ENCODE measurements around the gene C8G.

The C8G gene

DNA sequence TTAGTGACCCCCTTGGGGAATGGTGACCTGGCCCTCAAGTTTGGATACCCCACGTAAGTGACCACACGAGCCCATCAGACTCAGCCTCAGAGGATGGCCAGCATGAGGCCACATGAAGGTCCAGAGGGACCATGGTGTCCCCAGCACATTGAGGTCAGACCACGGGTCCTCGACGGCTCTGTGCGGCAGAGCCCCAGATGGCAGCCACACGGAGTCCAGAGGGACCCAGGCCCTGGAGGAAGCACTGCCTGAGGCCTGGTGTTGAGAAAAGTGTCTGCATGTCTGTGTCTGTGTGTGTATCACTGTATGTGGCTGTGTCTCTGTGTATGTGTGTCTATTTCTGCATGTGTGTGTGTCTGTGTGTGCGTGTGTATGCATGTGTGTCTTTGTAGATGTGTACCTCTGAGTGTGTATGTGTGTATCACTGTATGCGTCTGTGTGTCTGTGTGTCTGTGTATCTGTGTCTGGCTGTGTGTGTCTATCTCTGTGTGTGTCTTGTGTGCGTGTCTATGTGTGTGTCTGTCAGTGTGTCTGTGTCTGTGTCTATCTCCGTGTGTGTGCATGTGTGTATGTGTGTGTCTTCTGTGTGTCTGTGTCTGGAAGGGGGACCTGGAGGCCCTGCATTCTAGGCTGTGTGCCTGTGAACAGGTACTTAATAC lies 38.7 kb downstream of the C8G start:
- TF ChIP-seq FOXM1 (IDR thresholded peaks at IDR 0.05; ENCODE audit: borderline replicate concordance, low read depth) = no peak

DNA sequence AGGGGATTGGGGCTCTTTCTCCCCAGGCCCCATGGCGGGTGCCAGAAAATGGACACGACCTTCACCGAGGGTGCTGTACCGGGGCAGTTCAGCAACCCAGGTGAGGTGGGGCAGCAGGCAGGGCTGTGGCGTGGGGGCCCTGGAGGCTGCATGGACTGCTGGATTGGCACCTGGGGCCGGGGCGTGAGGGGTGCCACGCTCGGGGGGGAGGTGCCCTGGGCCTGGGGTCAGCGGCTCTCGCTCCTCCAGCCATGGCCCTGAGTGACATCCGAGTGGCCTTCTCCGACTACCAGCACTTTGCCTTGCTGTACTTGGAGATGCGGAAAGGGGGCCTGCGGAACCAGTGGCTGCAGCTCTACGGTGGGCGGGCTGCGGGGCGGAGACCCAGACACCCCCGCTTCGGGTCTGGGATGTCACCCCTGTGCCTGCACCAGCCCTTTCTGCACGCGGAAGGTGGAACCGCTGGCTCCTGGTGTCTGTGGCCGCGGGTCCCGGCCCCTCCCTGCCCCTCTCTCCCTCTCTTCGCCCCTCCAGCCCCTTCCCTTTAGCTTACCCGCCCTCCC lies 39.5 kb downstream of the C8G start:
- no peak for TF ChIP-seq YY1 (IDR thresholded peaks at IDR 0.05; ENCODE audit: low read depth)
- no peak for TF ChIP-seq RAD21 (IDR thresholded peaks at IDR 0.05; ENCODE audit: low read depth)
- no peak for TF ChIP-seq ZBTB7A (IDR thresholded peaks at IDR 0.05; ENCODE audit: low read depth)
- no peak for TF ChIP-seq NFIC (IDR thresholded peaks at IDR 0.05)
- TF ChIP-seq CEBPB (IDR thresholded peaks at IDR 0.05) = no peak
- TF ChIP-seq EGR1 (IDR thresholded peaks at IDR 0.05) = no peak
- TF ChIP-seq CREB1 (IDR thresholded peaks at IDR 0.05; ENCODE audit: low read depth) = no peak
- TF ChIP-seq TAF1 (IDR thresholded peaks at IDR 0.05; ENCODE audit: low read depth) = no peak

DNA sequence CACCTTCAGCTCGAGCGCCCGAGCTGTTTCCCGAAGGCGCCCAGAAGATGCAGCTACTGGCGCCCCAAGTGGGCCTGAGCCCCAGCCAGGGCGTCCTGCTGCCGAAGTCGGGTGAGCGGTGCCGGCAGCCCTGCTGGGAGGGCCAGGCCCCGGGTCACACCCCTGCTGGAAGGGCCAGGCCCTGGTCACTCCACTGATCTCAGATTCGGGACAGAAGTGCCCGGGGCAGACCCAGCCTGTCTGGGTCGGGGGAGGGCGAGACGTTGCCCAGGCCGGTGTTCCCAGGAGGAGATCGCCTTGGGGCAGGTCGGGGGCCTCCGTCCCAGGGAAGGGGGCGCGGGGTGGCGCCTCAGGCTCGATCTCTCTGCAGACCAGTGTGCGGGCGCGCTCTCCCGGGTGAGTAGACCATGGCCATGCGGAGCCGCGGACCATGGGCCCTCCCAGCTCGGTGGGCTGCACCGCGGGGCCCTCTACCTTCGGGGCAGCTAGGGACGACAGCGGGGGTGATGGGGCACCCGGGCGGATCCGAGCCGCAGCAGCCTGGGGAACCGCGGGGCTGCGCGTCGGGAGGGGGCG lies 40.1 kb downstream of the C8G start:
- TF ChIP-seq NFIC (IDR thresholded peaks at IDR 0.05) (no peak), TAF1 (IDR thresholded peaks at IDR 0.05; ENCODE audit: low read depth) (no peak), CREB1 (IDR thresholded peaks at IDR 0.05; ENCODE audit: low read depth) (no peak), ZBTB7A (IDR thresholded peaks at IDR 0.05; ENCODE audit: low read depth) (no peak), EGR1 (IDR thresholded peaks at IDR 0.05) (no peak), RAD21 (IDR thresholded peaks at IDR 0.05; ENCODE audit: low read depth) (no peak), YY1 (IDR thresholded peaks at IDR 0.05; ENCODE audit: low read depth) (no peak), EP300 (IDR thresholded peaks at IDR 0.05; ENCODE audit: borderline replicate concordance) (no peak), TEAD4 (IDR thresholded peaks at IDR 0.05) (no peak), CEBPB (IDR thresholded peaks at IDR 0.05) (no peak)
- TF ChIP-seq, protein P1, sequence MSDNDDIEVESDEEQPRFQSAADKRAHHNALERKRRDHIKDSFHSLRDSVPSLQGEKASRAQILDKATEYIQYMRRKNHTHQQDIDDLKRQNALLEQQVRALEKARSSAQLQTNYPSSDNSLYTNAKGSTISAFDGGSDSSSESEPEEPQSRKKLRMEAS (IDR thresholded peaks at IDR 0.05) = no peak
- TF ChIP-seq, protein P2, sequence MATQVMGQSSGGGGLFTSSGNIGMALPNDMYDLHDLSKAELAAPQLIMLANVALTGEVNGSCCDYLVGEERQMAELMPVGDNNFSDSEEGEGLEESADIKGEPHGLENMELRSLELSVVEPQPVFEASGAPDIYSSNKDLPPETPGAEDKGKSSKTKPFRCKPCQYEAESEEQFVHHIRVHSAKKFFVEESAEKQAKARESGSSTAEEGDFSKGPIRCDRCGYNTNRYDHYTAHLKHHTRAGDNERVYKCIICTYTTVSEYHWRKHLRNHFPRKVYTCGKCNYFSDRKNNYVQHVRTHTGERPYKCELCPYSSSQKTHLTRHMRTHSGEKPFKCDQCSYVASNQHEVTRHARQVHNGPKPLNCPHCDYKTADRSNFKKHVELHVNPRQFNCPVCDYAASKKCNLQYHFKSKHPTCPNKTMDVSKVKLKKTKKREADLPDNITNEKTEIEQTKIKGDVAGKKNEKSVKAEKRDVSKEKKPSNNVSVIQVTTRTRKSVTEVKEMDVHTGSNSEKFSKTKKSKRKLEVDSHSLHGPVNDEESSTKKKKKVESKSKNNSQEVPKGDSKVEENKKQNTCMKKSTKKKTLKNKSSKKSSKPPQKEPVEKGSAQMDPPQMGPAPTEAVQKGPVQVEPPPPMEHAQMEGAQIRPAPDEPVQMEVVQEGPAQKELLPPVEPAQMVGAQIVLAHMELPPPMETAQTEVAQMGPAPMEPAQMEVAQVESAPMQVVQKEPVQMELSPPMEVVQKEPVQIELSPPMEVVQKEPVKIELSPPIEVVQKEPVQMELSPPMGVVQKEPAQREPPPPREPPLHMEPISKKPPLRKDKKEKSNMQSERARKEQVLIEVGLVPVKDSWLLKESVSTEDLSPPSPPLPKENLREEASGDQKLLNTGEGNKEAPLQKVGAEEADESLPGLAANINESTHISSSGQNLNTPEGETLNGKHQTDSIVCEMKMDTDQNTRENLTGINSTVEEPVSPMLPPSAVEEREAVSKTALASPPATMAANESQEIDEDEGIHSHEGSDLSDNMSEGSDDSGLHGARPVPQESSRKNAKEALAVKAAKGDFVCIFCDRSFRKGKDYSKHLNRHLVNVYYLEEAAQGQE (IDR thresholded peaks at IDR 0.05; ENCODE audit: low read depth) = no peak

DNA sequence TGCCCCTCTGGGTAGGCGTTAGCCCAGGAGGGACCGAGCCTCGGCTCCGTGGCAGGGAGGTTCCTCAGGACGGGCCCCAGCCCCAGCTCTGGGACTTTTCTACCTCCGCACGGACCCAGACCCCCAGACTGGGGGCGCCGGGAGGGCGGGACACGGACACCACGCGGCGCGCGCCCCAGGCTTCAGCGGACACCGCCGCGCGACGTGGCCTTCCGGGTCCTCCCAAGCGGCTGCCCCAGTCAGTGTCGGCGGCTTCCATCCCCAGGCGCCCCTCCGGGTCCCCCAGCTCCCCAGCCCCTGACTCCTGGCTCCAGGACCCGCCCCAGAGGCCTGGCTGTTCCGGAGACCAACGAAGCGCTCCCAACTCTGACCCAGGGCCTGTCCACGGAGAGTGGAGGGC lies 40.8 kb downstream of the C8G start:
- TF ChIP-seq RAD21 (IDR thresholded peaks at IDR 0.05; ENCODE audit: low read depth) (no peak), CEBPB (IDR thresholded peaks at IDR 0.05) (no peak), ZBTB7A (IDR thresholded peaks at IDR 0.05; ENCODE audit: low read depth) (no peak), FOXM1 (IDR thresholded peaks at IDR 0.05; ENCODE audit: borderline replicate concordance, low read depth) (no peak), TEAD4 (IDR thresholded peaks at IDR 0.05) (no peak), EP300 (IDR thresholded peaks at IDR 0.05; ENCODE audit: borderline replicate concordance) (no peak), TCF12 (IDR thresholded peaks at IDR 0.05; ENCODE audit: low read depth) (no peak), NFIC (IDR thresholded peaks at IDR 0.05) (no peak), CREB1 (IDR thresholded peaks at IDR 0.05; ENCODE audit: low read depth) (no peak)
- TF ChIP-seq, protein P2 (IDR thresholded peaks at IDR 0.05; ENCODE audit: low read depth) = no peak
- TF ChIP-seq, protein P1 (IDR thresholded peaks at IDR 0.05) = no peak
- TF ChIP-seq, protein P3, sequence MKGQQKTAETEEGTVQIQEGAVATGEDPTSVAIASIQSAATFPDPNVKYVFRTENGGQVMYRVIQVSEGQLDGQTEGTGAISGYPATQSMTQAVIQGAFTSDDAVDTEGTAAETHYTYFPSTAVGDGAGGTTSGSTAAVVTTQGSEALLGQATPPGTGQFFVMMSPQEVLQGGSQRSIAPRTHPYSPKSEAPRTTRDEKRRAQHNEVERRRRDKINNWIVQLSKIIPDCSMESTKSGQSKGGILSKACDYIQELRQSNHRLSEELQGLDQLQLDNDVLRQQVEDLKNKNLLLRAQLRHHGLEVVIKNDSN (IDR thresholded peaks at IDR 0.05) = no peak

DNA sequence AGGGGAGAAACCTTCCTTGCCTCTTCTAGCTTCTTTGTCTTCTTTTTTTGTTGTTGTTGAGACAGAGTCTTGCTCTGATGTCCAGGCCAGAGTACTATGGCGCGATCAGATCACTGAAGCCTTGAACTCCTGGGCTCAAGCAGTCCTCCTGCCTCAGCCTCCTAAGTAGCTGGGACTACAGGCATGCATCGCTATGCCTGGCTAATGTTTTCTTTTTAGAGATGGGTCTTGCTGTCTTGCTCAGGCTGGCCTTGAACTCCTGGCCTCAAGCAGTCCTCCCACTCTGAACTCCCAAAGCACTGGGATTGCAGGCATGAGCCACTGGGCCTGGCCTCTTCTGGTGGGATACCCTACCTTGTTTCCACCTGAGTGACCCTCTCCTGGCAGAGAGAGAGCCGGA lies 43.8 kb downstream of the C8G start:
- no peak for TF ChIP-seq EP300 (IDR thresholded peaks at IDR 0.05; ENCODE audit: borderline replicate concordance)
- TF ChIP-seq TAF1 (IDR thresholded peaks at IDR 0.05; ENCODE audit: low read depth) = no peak
- TF ChIP-seq CREB1 (IDR thresholded peaks at IDR 0.05; ENCODE audit: low read depth) = no peak
- no peak for TF ChIP-seq TEAD4 (IDR thresholded peaks at IDR 0.05)
- TF ChIP-seq NFIC (IDR thresholded peaks at IDR 0.05) = no peak
- TF ChIP-seq, protein P3 (IDR thresholded peaks at IDR 0.05) = no peak
- TF ChIP-seq RAD21 (IDR thresholded peaks at IDR 0.05; ENCODE audit: low read depth) = no peak
- TF ChIP-seq, protein P2 (IDR thresholded peaks at IDR 0.05; ENCODE audit: low read depth) = no peak
- no peak for TF ChIP-seq FOXM1 (IDR thresholded peaks at IDR 0.05; ENCODE audit: borderline replicate concordance, low read depth)
- TF ChIP-seq YY1 (IDR thresholded peaks at IDR 0.05; ENCODE audit: low read depth) = no peak
- no peak for TF ChIP-seq CEBPB (IDR thresholded peaks at IDR 0.05)
- TF ChIP-seq, protein P1 (IDR thresholded peaks at IDR 0.05) = no peak
- no peak for TF ChIP-seq ZBTB7A (IDR thresholded peaks at IDR 0.05; ENCODE audit: low read depth)
- no peak for TF ChIP-seq TCF12 (IDR thresholded peaks at IDR 0.05; ENCODE audit: low read depth)
- TF ChIP-seq EGR1 (IDR thresholded peaks at IDR 0.05) = no peak

All from Ishikawa (cell line).